Stimulated activated CD8-positive, alpha-beta memory T cell treated with anti-CD3 and anti-CD28 coated beads, Interleukin-15, amount 100 ng/mL, for 24 hours (primary cell): ENCODE measurements around the gene SYT7.

Experiments
- DNase-seq: peaks from one replicate; pipeline ENCODE4 v3.0.0-alpha.2; 2020; ENCODE audit warnings: low read depth

SYT7 gene

DNA sequence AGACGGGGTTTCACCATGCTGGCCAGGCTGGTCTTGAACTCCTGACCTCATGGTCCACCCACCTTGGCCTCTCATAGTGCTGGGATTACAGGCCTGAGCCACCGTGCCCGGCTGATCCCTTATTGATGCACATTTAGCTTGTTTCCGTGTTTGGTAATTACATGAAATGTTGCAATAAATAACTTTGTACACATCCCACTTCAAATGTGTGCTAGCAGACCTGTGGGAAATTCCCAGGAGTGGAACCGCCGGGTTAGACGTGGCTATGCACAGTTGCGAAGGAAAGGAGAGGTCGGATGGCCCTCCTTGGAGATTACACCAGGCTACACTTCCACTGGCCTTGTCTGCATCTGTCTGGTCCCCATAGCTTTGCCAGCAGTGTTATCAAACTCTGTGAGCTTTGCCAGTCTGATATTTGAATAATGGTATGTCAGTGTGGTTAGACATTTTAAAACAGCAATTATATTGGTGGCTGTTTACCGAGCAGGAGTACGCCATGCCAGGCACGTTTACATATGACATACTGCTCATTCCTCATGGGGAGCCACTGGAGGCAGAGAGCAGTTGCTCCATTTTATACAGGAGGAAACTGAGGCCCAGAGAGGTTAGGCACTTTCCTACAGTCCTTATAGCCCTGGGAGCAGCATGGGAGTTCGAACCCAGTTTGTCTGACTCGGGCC lies 27.2 kb upstream of the SYT7 start:
- DNase-seq, result no peak

DNA sequence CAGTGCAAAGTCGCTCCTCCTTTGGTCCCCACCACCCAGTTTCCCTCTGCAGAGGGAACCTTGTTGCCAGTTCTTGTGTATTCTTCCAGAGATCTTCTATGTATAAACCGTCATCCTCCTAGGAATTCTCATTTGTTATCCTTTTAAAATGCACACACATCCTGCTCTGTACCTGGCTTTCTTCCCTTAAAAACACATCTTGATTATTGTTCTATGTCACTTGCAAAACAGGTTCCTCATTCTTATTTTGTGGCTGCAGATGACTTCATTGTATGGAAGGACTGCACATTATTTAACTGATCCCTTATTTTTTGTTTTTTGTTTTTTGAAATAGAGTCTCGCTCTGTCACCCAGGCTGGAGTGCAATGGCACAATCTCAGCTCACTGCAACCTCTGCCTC lies 26.6 kb upstream of the SYT7 start:
- DNase-seq, result no peak

DNA sequence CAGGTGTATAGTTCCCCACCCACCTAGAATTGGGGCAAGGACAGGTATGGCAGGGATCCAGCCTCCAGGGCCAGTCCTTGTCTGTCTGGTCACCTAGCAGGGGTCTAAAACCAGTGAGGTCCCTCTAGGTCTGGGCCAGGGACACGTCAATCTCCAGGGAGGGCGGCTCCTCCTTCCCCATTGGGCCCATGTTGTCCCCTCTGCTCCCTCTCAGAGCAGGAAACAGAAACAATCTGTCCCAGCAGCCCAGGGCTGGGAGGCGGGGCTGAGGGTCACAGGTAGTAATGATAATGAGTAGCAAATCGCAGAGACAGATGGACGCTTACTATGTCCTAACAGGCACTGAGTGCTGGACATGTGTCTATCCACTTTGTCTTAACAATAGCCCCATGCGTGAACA lies 22.8 kb upstream of the SYT7 start:
- no peak for DNase-seq

DNA sequence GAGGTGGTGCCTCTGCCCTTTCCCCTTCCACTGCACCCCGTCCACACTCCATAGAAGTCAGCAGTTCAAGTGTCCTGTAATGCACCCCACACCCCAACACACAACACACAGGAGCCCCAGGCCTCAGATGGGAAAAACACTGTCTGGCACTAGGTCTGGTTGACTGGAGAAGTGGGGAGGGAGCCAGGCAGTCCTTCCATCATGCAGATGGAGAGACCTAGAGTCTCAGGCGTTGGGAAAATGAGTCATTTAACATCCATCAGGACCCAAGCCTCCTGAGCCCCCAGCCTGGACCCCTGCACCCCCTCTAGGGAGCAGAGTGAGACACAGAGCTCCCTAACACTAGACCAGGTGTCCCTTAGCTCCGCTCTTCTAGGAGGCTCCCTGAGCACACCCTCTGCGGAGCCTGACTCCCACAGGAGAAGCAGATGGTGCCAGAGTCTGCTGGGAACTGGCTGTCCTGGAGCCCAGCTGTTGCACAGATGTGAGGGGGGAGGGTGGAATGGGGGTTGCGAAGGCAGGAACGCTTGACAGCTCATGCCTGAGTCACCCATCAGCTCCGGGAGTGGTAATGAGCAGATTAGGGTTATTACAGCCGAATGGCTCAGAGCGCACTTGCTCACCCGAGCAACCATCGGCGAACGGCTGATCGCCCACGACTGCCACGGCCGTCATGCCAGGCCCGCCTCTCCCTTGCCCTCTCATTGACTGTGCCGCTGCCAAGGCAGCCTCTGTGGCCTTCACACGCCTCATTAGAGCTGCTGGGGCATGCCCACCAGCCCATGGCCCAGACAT lies 22.1 kb upstream of the SYT7 start:
- DNase-seq, result no peak

DNA sequence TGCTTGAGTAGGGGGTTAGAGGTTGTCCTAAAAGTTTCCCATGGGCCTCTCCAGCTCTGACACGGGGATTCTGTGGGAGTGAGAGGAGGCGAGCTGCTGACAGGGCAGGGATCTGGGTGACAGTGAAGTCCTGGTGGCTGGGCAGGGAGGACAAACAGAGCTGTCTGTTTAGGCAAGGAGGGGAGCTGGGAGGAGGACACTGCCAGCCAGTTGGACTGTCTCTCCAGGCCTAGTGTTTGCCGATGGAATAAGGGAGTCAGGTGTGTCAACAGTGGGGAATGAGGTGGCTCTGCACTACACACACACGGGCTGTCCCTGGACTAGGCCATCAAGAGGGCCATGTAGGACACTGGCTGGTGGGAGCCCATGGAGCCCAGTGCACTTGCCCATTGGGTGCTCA lies 20.6 kb upstream of the SYT7 start:
- no peak for DNase-seq

DNA sequence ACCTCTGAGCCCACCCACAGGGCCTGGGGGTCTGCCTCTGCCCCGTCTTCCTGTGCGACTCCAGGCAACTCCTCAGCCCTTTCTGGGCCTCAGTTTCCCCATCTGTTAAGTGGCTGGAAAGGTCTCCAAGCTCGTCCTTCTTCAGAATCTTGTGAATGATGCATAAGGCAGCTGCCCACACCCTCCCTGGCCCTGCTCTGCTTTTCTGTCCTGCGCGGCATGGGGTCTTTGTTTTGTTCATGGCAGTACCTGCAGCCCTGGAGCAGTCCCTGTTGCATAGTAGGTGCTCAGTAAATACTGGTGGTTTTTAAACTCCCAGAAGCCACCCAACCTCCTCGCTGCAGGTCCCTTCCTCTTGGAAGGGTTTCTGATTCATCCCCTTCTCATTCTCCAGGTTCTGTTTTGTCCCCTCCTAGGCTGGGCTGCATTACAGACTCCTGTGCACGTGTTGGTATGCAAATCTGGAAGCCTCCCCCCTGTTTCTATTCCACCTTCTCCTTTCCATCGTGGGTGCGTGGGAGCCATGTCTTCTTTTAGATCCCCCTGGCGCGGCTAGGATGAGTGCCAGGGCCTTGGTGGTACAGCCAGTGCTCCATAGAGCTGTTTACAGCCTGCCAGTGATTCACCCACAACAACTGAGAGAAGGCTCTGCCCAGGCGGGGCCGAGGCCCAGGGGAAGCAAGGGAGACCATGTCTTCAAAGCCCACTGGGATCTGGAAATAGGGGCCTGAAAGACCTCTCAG lies 19.3 kb upstream of the SYT7 start:
- DNase-seq, result no peak

DNA sequence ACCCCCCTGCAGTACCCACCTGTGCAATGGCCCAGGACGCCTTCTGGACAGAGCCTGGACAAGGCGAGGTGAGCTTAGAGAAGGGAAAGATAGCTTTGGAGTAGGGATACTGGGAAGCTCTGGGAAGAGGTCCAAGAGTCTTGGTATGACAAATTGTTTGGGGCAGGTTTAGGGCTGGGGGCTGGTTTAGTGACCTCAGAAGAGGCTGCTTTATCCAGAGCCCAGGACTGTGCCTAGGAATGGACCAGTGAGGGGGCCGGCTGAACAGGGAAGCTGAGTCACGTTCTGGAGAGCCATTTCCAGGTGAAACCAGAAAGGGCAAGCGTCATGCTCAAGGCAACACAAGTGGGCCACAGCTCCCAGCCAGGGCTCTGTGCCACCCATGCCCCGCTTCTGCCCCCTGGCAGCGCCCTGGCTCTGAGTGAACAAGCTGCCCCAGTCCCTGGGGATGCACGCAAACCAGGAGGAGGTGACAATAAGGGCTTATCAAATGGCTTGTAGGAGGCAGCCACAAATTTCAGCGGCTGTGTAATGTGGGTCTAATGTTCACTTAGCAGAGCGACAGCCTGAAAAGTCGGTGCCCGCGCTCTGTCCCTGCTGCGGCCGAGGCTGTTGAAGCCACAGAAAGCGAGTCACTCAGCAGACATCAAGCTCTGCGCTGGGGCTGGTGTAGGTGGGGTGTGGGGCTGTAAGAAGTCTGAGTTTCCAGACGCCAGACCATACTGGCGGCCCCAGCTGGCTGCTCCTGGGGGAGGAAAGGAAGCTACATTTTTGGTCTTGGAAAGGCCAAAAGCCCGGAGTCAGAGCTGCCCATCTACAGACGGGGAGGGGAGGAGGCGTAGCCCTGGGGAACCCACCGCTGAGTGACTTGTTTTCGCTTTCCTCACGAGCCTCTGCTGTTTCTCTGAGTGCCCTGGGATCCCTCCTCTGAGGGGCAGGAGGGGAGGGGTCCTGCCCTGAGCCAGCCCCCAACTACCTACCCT lies 18.3 kb upstream of the SYT7 start:
- no peak for DNase-seq

DNA sequence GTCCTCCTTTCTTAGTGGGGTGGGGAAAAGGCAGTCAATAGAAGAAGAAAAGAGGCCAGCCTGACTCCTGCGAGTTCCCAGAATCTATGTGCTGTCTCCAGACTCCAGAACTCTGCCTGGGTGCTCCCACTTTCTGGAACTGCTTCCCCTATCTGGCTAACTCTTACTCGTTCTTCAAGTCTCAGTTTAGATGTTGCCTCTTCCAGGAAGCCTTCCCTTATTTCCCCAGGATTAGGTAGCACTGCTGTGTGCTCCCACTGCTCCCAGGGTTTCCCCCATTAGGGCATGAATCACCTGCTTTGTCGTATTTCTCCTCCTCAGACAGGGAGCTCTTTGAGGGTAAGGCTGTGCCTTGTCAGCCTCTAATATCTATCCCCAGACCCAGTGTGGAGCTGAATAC lies 17.5 kb upstream of the SYT7 start:
- DNase-seq, result no peak

DNA sequence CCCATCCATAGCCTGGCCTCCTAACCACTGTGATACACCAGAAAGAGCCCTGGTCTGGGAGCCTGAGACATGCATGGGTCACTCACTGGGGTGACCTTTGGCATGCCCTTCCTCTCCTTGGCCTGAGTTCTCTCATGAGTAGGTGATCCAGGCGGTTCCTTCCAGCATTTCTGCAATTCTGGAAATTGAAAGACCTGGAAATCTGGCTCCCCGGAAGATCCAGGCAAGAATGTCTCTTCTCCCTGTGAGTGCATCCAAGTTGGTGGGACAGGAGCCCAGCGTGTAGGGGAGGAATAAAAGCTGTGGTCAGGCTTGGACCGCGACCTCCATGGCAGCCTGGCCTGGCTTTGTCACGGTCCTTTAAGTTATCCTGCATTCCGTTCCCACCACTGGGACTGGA lies 16.1 kb upstream of the SYT7 start:
- DNase-seq, result no peak

DNA sequence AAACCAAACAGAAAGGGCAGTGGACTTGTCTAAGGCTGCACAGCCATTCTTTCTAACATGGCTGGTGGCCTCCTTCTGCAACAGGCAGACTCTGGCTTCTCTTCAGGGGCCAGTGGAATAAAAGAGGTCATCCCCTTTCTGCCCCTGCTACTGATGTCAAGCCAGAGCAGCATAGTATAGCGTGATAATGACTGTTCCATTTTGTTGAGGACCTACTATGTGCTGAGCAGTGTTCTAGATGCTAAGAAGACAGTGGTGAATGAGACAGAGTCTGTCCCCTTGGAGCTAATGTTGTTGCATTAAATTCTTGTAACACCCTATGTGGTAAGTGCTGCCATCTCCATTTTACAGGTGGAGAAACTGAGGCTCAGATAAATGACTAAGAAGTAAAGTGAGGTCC lies 15.7 kb upstream of the SYT7 start:
- no peak for DNase-seq

DNA sequence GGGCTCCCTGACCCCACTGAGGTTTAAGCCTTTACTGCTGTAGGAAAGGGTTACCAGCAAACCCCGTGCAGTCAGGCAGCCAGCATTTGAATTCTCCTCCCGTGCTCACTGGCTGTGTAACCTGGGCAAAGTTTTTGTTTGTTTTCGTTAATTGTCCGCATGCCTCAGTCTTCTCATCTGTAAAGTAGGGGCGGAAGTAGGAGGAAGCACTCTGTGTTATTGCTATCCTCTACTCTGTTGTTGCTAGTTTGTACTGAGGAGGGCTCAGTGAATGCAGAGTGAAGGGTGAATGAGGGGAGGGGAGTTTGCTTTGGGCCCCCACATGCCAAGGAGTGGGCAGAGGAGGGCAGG lies 14.0 kb upstream of the SYT7 start:
- no peak for DNase-seq

DNA sequence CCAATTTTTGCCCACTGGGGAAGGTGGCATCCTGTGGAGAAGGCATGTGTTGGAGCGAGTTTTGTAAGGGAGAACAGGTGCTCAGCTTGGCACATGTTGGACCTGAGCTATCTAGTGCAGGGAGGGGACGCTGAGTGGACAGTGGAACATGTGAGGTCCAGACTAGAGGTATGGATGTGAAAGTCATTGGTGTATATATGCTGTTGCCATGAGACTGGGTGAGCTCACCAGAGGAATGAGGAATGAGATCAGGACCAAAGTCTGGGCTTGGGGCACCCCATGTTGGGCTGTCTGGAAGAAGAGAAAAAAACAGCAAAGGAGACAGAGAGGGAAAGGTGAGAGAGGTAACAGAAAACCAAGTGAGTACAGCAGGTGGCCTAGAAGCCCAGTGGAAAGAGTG lies 12.3 kb upstream of the SYT7 start:
- no peak for DNase-seq

DNA sequence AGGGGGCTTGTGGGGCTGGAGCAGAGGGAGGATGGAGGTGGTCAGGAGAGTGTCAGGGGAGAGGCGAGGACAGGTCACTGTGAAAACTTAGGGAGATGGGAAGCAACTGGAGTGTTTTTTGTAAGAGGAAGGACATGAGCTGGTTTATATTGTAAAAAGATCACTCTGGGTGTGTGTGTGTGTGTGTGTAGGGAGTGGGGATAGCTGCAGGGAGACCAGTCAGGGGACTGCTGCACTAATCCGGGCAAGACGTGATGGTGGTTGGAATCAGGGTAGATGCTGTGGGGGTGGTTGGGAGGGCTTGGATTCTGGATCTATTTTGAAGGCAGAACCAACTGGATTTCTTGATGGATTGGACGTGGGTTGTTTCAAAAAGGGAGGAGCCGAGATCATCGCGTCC lies 11.3 kb upstream of the SYT7 start:
- DNase-seq, result no peak

DNA sequence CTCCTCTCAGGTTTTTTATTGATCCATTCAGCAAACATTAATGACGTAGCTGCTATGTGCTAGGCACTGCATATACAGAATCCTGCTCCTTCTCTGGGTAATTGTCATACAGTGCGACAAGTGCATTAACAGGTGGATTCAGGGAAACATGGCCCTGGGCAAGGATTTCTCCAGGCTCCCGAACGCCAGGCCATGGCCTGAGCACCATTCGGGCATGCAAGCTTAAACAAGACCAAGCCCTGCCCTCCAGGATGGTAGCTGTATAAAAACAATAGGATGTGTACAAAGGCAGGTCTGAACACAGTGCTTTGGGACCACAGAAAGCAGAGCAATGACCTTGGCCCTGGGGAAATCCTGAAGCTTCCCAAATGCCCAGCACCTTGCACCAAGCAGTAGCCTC lies 9.1 kb upstream of the SYT7 start:
- no peak for DNase-seq

DNA sequence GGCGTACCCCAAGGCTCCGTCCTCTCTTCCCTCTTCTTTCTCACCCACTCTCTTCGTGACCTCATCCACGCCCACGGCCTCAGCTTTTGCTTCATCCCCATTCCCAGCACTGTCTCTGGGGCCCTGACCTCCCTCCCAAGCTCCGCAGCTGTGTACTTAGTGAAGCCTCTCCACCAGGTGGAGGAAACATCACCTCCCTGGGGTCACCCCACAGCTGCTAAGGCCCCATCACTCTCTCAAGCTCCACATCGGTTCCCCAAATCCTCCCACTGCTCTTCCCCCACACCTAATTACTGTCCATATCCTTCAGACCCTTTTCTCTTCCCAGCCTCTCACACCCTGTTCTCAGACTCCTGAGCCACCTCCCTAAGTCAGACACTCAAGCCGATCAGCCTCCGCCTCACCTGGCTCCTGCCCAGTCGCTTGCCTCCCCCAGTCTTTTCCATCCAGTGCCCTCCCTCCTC lies 7.9 kb upstream of the SYT7 start:
- DNase-seq, result no peak

DNA sequence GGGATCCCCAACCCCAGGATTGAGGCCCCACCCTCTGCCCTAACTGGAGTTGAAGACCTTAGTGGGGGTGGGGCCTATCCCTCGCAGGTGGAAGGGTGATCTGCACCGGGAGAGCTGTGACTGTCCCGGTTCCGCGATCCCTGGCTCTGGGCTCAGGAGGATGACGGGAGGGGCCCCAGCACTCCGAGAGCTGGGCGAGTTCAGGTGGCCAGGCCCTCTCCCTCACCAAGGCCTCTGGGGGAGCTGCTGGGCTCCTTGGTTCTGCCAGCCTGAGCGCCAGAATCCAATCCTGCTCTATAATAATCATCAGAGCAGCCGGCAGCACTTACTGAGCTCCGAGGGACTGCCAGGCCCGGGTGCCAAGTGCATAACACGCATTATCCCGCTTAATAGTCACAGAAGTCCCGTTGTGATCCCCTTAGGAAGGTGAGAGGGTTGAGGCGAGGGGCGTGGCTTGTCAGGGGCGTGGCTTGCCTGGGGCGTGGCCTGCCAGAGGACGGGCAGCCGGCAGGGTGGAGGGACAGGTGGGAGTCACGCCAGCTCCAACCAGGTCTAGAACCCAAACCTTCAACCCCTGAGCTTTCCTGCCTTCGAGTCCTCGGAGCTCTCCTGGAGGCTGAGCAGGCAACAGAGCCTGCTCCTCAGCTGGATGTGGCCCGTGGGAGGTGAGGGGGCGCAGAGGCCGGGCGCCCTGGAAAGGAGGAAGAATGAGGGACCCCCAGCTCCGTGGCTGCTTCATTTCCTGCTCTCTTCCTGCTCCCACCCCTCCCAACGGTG lies 7.3 kb upstream of the SYT7 start:
- DNase-seq, result peak; percentile 37

DNA sequence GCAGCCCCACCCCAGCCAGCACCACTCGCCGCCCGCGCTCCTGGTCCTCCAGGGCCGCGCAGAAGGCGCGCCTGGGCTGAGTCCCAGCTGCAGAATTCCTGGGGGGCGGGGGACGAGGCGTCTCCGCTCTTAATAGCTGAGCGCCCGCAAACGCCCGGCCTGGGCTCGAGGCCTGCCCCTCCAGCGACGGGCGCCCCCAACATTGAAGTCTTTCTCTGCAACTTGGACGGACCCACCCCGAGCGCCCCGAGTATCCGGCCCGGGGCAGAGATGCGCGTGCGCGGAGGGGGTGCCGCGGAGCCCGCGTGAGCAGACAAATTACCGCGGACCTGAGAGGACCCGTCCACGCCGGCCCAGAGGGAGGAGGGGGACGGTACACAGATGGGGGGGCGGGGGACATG lies 6.7 kb upstream of the SYT7 start:
- DNase-seq, result no peak

DNA sequence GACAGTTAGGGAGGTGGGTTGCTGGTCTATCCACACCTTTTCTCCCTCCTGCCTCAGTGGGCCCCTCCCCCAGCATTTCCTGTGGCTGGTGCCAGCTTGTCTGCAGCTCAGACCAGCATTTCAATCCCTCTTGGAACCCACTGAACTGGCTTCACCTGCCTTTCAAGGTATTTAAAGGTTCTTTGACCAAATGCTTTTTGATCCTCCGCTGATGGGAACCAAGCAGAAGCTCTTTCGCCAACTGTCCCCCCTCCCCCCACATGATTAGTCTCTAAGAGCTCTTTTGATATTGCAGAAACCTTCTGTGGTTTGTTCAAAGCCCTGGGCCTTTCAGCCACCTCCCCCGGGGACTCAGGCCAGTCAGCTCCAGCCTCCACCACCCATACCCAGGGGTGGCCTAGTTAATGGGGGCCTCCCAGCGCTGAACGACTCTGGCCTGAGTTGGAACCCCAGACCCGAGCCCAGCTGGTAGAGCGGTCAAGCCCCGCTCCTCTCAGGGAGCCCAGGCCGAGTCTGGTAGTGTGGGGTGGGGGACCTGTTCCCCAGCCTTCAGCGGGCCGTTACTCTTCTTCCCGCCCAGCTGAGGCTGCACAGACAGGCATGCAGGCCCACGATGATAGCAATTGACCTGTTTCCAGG lies 6.0 kb upstream of the SYT7 start:
- no peak for DNase-seq

DNA sequence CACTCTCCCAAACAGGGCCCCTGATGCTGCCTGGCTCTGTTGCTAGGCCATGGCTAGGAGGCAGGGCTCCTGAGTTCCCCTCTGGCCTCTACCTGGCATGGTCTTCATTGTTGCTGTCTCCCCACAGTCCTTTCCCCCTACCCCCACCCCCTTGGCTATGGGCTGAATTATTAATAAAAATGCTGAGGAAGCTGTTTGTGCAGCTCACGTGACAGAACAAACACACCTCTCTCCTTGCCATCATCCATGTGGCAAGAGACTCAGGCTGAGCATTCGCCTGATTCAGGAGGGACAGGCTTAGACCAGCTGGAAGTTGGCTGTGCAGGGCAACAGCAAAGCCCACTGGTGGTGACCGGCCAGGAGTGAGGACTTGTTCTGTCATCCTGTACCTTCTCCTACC lies 4.2 kb upstream of the SYT7 start:
- DNase-seq, result no peak

DNA sequence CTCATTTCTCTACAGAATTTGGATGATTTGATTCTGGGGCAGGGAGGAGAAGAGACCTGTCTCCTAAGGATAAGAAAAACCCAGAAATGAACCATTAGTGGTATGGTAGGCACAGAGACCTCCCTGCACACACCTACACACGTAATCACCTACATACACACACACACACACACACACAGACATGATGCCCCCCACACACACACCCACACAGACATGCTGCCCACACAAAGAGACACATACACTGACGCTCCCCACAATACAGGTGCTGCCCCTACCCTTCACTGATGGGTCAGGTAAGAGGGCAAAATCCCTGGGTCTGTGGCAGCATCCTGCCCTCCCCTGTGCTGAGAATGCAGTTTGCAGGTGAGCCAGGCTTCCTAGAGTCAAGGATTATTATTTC lies 1.1 kb upstream of the SYT7 start:
- no peak for DNase-seq
